GM18867 (cell line): Measurements from ENCODE around the gene CTNNAL1.
A peak's percentile ranks its signal among the peaks of the same experiment; 100 is the strongest.
"Not testable (repeated sequence)": the region's sequence is repeated elsewhere in the genome, so short reads cannot be mapped to it uniquely, and the experiment has no call there.

Experiments
- ATAC-seq: cut with Tn5 transposase; IDR thresholded peaks from one replicate; pipeline ENCODE4 v1.9.1; 2021; ENCODE audit warnings: mild to moderate bottlenecking, moderate library complexity; ENCODE audit not compliant: unreplicated experiment

CTNNAL1 gene

DNA sequence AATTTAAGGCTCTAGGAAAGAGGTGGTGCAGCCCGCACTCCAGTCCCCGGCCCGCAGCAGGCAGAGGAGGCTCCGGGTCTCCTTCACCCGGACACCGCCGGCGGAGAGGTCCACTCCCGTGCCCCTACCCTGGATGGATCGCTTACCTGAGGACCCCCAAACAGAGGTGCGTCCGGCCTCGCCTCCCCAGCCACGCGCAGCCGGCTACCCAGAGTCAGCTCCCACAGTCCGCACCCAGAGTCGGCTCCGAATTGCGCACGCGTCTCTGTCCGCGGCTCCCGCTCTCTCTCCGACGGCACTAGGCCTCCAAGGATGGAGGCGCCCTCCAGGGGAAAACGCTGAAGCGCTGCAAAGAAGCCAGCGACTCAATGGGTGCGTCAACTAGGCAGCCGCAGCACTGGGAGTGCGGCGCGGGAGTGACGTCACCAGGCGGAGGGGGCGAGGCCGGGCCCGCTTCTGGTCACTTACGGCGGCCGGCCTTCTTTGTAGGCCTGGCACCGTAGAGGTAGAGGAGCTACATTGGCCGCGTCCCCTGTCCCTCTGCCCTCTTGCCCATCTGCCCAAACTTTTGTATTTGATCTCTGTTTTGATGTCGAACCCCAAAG, 79.5 kb downstream of the CTNNAL1 start, which contains the start of gene ELP1:
Gene ELP1 (minus strand): TSS at position 407 of the 605 bp plus-strand sequence. CDS start 2,978 bp downstream, outside the sequence.
- peak; percentile 89 for ATAC-seq

DNA sequence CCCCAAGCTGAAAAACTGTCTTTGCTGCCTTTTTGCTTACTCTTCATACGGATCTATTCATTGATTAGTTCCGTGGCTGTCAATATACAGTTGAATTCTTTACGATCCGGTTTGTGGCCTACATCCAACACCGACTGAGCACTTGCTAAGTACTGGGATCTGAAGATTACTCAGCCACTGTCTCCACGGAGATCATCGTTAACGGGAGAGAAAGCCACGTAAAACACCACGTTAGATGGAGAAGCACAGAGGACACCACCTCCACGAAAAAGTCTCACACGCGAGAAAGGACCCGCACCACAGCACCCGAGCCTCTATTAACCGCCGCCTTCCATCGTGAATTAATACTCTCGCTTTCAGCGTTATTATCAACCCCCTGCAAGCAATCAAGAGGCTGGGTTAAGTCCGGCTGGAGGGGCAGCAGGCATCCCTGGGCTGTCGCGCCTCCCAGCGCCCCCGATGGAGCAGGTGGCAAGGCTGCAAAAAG, 80.0 kb downstream of the CTNNAL1 start:
- ATAC-seq: no peak

- no peak for ATAC-seq
Measured at GRCh38 chr9:108928386-108928785, 84.9 kb downstream of the CTNNAL1 start.

GRCh38 chr9:108924466-108924865, 88.8 kb downstream of the CTNNAL1 start:
- no peak for ATAC-seq

DNA sequence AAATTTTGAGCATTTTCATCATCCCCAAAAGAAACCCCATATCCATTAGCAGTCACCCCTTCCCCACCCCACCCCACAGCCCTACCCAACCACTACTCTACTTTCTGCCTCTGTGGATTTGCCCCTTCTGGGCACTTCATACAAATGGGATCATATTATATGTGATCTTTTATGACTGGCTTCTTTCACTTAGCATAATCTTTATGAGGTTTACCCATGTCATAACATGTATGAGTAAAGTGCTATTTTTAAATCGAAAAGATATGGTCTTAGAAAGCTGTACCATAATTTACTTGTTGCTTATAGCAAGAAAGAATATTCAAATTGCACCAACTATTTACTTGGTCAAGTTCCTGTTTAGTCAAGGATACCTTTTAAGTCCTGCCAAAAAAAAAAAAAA, 92.1 kb downstream of the CTNNAL1 start:
- no peak for ATAC-seq

GRCh38 chr9:108920401-108920800, 92.9 kb downstream of the CTNNAL1 start:
- ATAC-seq: not testable (repeated sequence)

GRCh38 chr9:108919517-108919916, 93.8 kb downstream of the CTNNAL1 start:
- ATAC-seq: no peak

- no peak for ATAC-seq
Measured at GRCh38 chr9:108913391-108913790, 99.9 kb downstream of the CTNNAL1 start.

DNA sequence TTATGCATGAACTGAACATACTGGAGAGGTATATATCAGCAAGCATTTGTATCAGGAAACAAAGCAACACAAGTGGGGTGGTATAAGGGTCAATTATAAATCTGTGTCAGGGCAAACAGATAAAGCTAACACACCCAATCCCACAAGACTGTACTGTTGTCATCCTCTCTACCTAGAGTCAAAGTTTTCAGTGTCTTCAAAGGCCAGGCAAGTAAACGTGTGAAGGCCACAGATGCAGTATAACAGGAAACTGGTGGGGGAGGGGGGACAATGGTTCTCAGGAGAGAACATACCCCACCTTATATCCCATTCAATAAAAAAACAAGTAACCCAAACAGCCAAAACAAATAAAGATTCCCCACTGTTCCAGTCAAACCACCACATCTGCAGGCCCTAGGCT, 101.5 kb downstream of the CTNNAL1 start:
- ATAC-seq: no peak

DNA sequence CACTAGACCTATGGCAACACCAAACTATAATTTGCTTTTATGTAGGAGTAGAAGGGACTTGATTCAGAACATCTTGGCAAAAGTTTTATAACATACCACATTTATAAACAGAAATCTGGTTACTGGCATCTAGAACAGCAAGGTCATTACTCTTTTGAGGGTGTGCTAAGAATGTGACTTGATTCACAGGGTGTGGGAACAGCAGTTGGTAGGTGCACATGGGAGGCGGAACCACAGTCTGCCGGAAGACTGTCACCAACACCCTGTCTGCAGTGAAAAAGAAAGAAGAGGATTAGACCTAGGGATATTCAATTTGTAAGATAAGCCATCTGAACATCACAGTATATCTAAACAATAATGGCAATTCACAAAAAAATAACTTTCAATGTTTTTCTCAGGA, 102.4 kb downstream of the CTNNAL1 start:
- no peak for ATAC-seq

DNA sequence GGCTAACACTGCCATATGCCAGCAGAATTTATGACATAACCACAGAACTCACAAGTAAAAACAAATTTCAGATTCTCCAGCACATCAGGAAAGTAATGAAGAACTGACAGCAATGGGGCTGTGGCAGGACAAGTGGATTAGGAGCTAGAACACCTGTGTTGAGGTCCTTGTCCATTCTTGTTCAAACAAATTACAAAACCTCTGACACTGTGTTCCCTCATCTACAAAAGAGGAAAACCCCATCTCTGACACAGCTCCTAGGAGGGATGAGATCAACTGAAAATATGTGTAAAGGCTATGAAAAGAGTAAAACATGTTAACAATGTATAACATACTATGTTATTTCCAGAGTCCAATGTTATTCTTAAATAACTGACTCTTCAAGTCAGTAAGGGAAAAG, 102.9 kb downstream of the CTNNAL1 start:
- ATAC-seq: no peak

- ATAC-seq: no peak
Measured at GRCh38 chr9:108905494-108905893, 107.8 kb downstream of the CTNNAL1 start.

- no peak for ATAC-seq
Measured at GRCh38 chr9:108904161-108904560, 109.1 kb downstream of the CTNNAL1 start.

DNA sequence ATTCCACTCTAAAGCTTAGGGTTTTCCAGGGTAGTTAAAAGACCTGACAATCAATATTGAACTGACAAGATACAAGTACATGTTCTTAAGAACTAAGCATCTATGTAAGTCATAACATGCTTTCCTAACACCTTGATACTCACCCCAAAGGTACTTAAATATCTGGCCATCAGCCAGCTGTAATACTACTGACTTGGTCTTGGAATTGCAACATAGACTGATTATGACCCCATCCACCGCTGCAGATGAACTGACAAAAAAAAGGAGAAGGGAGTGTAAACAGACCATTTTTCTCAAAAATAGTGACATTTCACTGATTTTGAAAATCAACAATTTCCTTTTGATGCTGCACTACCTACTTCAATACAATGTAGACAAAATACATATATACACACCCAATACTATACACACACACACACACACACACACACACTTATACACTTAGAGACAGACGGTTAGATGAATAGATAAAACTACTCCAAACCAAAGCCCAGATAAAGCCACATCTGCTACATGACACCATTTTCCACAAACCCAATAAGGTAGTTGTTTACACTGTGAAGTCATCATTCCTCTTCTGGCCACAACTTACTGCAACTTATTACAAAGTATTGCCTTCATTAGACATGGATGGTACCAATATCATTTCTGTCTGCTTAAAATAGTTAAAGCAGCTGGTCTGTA, 109.7 kb downstream of the CTNNAL1 start:
- ATAC-seq: no peak

DNA sequence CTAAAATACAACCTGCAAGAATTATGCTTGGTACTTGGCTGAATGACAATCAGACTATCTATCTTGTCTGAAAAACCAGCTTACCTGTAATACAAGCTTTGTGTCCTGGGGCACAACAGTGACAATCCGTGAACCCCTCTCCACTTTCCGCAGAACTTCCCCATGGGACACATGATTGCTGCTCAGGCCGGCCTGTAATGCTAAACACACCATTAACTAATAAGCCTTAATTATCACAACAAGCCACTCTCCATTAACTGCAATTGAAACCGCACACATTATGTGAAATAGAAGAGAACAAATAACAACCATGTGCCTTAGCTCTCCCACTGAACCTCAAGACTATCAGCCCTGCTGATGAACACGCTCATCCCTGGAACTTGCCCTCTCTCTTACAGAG, 113.1 kb downstream of the CTNNAL1 start:
- no peak for ATAC-seq

DNA sequence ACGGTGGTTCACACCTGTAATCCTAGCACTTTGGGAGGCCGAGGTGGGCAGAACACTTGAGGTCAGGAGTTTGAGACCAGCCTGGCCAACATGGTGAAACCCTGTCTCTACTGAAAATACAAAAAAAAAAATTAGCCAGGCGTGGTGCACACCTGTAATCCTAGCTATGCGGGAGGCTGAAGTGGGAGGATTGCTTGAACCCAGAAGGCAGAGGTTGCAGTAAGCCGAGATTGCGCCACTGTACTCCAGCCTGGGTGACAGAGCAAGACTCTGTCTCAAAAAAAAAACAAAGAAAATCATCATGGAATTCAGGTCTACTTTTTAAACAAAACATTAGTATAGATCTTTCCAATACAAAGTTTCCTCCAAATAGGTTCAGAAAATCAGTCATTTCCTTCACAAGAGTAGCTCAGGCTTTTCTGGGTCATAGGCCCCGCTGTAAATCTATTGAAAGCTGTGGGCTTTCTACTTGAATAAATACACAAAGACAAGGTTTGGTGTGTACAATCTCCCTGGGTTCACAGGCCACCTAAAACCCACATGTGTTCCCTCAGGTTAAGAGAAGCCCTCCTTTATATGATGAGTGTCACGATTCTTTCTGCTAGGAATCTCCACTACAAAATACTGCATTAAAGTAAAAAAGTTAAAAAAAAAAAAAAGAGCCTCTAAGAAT, 114.1 kb downstream of the CTNNAL1 start:
- ATAC-seq: not testable (repeated sequence)

DNA sequence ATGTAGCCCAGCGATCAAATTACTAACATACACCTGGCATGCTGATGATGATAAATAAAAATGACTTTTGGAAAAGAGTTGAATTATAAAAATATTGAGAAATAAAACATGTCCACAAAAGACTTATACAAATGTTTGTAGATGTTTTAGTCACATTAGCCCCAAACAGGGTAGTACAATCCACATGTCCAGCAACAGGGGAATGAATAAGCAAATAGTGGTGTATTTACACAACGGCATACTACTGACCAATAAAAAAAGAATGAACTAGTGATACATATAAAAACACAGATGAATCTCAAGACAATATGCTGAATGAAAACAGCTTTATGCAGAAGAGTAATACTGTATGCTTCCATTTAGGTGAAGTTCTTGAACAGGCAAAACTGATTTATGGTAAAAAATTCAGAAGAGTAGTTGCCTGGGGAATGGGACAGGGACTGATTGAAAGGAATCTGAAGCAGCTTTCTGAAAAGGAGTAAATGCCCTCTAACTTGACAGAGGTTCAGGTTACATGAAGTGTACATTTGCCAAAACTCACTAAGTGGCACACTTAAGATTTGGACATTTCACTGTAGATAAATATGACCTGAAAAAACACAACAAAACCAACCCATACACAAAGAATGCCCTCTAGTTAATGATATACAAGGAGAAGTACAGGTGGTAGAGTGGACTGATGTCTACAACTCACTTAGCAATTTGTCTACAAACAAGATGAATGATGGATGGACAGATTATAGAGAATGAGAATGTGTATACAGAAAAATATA, 115.8 kb downstream of the CTNNAL1 start:
- no peak for ATAC-seq

- no peak for ATAC-seq
Measured at GRCh38 chr9:108894225-108894997, 118.9 kb downstream of the CTNNAL1 start.
